EH (cell line): ENCODE data around the gene TCAP.

ENCODE experiments used
- DNase-seq: peaks from one replicate; pipeline ENCODE4 v3.0.0-alpha.2; 2015; ENCODE audit warnings: low read depth

TCAP gene, protein sequence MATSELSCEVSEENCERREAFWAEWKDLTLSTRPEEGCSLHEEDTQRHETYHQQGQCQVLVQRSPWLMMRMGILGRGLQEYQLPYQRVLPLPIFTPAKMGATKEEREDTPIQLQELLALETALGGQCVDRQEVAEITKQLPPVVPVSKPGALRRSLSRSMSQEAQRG

DNA sequence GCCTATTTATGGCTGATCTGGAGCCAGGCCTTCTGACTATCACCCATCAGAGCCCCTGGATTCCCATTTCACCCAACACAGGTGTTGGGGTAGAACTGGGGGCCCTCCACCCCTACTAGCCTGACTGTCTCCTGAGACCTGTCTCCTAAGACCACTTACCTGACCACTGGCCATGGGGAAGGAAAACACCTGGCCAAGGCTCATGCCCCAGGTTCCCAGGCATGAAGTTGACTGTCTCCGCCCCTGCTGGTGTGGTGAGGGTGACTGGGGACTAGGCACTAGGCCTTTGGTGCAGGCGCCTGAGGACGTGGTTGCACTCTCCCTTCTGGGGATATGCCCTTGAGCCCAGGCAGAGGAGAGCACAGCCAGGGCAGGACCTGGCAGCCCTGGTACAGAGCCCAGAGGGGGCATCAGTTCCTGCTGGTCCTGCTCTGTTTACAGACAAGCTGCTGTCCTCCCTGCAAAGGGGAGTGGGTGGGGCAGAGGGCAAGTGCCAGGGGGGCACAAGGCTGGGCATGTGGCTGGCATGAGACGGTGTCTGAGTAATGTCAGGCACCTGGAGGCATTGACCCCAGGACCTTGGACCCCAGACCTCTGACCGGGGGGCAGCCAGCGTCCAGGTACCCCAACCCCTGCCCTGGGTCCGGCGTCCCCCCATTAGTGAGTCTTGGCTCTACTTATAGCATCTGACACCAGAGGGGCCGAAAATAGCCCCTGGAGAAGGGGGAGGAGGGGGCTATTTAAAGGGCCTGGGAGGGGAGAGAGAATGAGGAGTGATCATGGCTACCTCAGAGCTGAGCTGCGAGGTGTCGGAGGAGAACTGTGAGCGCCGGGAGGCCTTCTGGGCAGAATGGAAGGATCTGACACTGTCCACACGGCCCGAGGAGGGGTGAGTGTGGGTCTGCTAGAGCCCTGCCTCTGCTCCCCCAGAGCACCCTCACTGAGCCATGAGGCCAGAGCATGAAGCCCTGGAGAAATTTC, at the start of gene TCAP:
TSS of gene TCAP (plus strand) at position 769 of the 981 bp plus-strand sequence. CDS start at position 780, 11 bp downstream.
- no peak for DNase-seq

DNA sequence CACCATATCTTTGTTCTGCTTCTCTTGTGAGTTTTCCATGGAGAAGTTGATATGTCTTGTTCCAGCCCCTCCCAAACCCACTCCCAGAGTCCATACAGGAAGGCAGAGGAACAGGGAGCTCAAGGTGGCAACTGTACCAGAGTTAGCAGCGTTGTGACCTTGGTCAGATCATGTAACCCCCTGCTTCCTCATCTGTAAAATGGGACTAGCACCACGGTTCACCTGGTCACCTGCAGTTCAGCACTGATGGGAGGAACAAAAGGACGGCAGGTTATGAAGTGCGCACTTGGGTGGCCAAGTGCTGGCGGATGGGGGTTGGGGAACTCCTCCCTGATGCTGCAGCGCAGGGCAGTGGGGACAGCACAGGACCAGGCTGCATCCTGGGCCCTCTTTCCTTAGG, 49.7 kb upstream of the TCAP start:
- no peak for DNase-seq

DNA sequence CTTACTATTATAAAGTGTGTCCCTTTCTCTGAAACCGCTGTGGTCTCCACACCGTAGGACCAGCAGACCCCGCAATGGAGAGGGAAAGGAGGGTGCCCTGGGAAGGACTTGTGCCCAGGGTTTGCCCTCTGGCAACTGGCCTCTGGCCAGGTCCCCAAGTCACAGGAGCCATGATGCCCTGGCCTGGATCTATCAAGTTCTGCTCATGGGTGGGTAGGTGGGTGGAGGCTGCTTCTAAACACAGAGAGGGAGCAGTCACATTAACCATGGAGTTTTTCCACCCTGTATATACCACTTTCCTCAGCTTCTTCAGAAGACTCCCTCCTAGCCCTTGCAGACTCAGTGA, 48.1 kb upstream of the TCAP start:
- no peak for DNase-seq

DNA sequence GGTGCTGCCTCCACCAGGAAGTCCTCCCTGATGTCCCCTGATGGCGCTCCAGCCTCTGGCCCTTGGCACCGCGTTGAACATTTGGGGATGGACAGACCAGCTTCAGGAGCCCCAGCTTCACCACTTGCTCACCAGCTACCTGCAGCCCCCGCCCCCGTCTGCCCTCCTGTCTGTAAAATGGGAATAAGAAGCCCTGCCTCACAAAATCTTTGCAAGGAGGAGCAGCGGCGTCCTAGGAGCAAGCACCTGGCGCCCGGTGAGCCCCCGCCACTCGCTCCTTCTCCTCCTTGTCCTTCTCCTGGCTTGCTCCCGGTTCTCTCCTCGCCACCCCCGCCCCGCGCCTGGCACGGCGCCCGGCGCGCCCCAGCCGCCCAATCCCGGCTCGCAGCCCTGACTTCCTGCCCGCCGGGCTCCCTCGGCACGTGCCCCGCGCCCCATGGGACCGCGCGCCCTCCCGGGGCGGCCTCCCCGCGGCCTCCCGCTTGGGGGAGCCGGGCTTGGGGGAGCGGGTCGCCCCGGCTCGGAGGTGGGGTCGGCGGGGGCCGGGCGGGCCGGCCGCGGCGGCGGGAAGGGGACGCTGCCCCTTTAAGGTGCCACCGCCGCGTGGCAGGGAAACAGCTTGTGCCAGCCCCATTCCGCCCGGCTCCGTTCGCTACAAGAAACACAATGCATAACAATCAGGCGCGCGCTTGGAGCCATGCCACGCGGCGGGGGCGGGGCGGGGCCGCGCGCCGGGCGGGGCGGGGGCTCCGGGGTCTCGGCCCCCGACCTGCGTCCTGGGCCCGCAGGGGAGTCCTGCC, 47.5 kb upstream of the TCAP start:
- peak; percentile 65 for DNase-seq

DNA sequence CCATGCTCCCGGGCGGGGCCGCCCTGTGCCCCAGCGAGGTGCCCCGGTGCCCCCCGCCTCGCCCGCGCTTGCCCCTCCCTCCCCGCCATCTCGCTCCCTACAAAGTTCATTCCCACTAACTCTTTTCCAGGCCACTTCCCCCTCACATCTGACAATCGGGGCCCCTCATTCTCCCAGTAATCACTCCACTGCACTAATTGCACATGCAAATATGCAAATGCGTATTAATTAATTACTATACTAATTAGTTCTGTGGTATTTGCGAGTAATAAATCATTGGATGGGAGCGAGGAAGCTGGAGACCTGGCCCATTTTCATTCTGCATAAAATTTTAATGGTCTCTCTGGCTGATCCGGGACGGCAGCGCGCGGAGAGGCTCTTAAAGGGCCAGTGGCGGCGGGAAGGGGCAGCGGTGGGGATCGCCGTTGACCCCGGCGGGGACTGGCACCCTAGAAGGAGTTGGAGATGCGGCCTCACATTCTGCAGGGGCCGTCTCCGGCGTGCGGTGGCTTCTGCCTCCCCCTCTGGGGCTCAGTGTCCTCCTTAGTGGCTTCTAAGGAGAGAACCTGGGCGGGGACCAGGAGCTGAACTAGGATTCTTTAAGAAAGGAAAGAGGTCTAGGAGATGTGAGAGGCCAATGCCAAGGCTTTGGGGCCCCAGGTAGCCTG, 46.8 kb upstream of the TCAP start:
- DNase-seq = no peak

DNA sequence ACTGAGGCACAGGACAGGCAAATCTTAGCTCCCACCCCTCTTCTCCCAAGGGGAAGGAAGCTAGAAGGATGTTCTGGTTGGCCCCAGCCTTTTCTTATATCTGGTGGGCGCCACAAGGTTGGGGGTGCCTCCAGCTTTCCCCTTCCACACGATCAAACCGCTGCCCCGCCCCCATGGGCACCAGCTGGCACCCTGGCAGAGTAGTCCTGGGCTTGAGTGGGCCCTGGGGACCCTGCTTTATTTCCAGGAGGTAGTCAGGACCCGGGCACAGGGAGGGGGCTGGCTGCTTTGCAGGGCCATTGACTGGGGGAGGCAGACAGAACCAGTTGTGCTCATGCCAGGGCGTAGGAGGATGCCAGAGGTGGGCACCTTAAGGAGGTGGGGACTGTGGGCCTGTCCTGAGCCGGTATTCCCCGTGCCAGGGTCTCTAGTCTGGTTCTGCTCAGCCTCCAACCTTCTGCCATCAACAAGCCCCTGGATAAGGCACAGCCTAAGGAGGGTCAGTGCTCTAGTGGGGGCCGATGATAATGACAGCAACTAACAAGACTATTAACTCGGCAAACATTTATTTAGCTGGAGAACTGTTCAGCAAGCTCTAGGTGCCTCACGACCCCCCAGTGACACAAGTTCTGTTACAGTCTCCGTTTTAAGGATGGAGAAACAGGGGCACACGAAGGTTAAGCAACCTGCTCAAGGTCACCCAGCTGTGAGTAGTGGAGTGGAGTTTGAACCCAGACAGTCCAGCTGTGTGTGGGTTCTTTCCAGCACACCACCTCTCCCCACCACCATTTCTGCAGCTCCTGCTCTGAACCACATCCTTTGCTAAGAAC, 46.0 kb upstream of the TCAP start:
- DNase-seq = no peak

DNA sequence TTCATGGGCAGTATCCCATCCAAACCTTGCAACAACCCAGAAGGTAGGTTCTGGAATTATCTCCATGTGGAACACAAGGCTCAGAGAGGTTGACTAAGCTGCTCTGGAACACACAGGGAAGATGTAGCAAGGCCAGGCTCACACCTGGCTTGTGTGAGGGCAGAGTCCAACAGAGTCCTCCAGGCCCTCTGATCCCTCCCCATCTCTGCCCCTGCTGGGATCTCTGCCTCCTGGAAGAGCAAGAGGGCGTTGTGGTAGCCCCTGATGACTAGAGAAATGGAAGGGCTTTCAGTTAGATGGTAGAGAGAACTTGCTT, 45.4 kb upstream of the TCAP start:
- DNase-seq = no peak

DNA sequence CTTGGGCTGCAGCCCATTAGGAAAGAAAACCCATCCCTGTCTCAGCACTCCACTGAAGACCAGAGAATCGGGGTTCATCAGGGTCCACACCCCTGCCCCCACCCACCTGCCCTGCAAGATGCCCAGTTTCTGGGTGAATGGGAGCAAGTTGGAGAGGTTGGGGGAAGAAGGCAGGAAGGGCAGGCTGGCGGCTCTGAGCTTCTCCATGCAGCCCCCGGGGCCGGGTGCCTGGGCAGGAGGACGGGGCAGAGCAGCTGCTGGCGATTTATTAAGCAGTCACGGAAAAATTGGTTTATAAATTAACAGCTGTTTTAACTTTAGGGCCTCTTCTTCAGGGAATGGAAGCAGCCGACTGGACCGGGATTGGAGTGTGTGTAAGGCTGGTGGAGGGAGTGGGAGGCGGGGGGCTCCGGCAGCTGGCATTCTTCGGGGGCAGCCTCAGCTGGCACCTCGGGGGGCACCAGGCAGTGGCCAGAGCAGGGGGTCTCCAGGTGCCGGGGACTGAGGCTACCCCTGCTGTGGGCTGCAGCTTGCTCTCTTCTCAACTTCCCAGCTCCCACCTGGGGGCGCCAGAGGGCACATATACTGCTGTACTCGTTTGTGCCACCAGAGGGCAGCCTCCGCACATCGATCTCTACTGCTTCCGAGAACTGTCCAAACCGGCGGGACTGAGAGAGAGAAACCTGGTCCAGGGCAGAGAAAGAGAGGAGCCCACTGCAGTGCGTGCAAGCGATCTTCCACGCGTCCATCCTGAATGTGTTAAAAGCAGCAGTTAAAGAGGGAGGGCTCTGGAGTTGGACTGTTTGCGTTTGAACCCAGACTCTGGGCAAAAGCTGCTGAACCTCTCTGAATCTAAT, 43.4 kb upstream of the TCAP start:
- peak; percentile 79 for DNase-seq

DNA sequence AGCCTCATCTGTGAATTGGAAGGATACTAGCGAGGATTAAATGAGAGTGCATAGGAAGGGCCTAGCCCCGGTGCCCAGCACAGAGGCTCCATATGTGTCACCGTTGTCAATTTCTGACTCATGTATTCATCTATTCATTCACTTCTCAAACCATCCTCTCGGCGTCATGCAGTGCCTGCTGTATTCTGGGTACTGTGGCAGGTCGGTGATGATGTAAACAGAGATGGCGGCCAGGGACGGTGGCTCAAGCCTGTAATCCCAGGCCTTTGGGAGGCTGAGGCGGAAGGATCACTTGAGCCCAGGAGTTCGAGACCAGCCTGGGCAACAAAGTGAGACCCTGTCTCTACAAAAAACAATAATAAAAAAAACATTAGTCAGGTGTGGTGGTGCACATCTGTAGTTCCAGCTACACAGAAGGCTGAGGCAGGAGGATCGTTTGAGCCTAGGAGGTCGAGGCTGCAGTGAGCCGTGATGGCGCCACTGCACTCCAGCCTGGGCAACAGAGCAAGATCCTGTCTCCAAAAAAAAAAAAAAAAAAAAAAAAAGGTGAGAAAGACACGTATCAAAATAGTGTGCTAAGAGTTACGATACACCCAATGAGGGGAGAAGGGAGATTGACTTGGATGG, 42.7 kb upstream of the TCAP start:
- no peak for DNase-seq

DNA sequence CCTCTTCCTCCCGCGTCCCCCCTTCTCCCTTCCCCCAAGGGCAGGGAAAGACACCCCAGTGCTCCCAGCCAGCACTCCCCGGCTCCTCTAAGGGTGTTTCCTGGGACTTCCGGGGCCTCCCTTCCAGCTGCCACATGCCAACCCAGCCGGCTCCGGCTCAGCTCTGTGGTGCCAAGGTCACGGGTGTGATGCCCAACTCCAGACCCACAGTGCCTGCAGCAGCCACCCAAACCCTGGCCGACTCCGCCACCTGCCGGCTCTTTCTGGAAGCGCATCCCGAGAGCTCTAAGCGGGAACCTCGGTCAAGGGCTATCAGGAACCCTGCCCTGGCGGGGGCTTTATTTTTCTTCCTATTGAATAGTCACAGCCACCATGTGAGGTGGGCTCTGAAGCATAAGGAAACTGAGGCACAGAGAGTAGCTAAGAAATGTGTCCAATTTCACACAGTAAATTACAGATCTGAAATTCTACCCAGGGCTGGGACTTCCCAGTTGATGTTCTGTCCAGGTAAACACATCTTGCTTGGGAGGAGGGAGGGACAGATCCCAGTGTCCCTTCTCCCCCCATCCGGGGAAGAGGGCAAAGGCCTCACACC, 41.7 kb upstream of the TCAP start:
- peak; percentile 67 for DNase-seq

DNA sequence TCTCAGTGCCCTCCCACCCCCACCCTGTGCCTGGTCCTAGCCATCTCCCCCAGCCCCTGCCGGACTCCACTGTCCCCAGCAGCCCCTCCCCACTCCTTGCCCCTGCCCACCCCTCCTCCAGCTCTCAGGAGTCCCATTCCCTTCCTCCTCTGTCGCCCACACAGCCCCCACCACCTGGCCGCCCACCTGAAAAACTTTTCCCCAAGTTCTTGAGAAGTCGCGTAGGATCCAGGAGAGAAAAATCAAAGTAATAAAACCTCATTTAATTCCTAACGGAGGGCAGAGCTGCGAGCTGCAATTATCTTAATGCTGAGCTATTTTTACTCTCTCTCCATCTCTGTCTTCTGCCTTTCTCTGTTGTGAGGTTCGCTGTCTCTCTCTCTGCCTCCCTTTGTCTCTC, 40.8 kb upstream of the TCAP start:
- no peak for DNase-seq

DNA sequence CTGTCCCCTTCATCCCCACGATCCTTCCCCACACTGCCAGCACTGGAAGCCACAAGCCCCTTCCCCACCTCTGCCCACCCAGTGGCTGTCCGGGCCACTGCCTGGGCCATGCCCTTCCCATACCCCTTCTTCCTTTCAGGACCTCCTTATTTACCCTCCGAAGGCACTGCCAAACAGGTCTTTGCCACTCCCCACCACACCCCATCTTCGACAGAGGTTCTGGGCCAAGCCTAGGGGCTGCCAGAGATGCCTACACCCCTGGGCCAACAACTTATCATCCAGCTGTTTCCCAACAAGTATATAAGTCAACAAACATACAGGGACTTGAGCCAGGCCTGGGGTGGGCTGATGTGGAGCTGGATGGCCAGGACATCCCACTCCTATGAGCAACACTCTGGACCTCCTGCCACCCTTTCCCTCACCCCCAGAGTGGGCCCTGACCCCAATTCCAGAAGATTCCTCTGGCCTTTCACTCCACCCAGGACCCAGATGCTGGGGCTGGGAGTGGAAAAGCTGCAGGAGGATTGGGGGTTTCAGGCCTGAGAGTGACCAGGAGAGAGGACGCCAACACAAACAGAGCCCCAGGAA, 39.9 kb upstream of the TCAP start:
- no peak for DNase-seq

DNA sequence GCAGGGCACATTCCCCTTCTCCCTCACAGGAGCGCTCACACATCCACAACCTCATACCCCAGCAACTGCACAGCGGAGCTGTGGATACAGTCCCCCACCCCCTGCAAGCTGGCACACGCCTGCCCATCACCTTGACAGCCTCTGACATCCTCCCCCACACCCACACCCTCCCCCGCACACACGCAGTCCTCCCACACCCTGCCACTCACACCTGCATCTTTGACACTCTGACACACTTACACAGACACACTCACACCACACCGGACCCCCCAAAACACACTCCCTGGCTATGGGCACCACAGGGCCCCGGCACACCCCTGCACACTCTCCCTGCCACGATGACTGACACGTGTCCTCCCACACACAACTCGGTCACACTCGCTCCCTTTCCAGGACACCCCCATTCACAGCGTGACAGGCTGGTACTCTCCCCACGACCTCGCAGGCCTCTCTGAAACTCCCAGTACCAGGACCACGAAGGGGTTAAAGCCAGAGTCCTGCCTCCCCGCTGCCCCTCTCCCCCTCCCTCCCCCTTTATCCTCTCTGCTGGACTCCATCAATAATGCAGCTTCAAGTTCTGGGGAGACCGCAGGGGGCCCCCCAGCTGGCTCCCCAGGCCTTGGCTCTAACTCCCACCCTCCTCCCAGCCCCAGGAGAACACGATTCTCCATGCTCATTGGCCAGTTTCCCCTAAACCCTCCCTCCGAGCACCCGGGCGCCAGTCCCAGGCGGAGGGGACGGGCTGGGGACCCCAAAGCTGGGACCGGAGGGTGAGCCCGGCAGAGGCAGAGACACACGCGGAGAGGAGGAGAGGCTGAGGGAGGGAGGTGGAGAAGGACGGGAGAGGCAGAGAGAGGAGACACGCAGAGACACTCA, 38.7 kb upstream of the TCAP start, which contains the start of gene PPP1R1B:
TSS of gene PPP1R1B (plus strand) at position 782 of the 876 bp plus-strand sequence. CDS start 441 bp downstream, outside the sequence.
- DNase-seq = no peak

DNA sequence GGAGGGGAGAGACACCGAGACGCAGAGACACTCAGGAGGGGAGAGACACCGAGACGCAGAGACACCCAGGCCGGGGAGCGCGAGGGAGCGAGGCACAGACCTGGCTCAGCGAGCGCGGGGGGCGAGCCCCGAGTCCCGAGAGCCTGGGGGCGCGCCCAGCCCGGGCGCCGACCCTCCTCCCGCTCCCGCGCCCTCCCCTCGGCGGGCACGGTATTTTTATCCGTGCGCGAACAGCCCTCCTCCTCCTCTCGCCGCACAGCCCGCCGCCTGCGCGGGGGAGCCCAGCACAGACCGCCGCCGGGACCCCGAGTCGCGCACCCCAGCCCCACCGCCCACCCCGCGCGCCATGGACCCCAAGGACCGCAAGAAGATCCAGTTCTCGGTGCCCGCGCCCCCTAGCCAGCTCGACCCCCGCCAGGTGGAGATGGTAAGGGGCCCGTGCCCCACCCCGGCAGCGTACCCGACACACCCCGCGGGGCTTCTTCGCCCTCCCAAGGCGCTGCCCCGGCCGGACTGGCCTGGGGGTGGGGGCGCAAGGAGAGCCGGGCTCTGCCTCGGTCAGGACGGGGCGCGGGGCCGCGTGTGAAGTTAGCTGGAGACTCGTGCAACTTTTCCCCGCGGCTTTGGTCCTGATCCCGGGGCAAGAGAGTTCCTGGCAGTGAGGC, 38.0 kb upstream of the TCAP start:
- DNase-seq = no peak

DNA sequence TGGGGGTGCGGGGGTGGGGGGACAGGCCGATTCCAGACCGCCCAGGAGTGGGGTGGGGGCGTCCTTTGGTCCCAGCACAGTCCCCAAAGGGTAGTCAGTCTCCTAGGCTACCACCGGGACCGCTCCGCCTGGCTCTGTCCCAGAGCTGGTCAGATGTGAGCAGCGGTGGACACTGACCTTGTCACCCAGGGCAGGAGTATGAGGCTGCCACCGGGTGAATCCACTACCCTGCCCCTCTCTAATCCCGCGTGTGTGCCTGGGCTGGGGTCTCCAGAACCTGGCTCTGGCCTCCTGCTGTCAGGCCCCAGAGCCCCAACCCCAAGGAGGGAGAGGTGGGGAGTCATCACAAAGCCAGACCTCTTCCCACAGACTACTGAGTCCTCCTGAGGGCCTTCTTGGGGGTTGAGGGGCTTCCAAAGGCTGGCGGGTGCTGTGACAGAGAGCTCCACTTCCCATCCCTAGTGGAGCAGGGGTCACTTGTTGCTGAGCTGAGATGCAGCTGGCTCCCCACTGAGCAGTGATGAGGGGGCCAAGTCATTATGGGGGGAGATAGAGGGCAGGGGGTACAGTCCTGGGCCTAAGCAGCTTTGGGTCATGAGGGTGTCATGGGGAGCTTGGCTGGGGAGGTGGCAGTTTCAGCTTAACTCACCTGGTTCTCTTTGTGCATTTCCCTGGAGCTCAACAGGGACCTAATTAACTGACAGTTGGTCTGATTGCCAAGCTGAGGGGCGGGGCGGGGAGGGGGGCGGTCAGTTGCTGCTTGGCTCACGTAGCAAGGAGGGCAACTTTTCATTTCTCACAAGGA, 37.2 kb upstream of the TCAP start:
- DNase-seq = no peak

DNA sequence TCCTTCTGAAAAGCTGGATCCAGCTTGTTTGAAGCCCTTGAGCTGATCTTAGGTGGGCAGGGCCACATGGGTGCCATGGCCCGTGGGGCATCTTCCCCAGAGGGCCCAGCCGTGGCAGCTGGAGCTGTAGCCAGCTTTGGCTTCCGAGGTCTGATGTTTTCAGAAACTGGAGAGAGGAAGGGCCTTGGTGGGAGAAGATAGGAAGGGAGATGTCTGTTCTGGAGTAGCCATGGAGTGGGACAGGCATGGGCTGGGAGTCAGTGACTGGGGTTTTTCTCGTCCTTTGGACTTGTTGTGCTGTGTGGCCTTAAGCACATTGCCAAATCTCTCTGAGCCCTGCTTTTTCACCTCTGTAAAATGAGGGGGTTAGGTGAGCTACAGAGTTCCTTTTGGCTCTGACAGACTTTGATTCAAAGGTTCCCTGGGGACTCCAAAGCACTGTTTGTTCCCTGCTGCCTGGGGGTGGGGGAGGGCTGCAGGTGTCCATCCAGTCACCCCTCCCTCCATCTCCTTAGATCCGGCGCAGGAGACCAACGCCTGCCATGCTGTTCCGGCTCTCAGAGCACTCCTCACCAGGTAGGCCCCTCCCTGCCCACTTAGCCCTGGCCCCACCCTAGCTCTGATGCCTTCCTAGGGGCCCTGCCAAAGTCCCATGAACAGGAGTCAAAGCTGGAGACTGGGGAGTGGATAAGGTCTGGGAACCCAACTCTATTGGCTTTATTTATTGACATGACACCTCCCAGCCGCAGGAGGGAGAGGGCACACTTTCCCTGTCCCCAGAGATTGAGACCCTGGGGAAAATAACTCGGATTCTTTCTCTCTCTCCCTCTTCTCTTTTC, 36.3 kb upstream of the TCAP start:
- DNase-seq = no peak
